Medulla oblongata (tissue), 1 donor: ENCODE measurements around the gene HMX3.

Experiments used
- DNase-seq: peaks from one replicate; pipeline ENCODE4 v3.0.0-alpha.2; 2015; ENCODE audit errors: extremely low spot score

HMX3 gene

DNA sequence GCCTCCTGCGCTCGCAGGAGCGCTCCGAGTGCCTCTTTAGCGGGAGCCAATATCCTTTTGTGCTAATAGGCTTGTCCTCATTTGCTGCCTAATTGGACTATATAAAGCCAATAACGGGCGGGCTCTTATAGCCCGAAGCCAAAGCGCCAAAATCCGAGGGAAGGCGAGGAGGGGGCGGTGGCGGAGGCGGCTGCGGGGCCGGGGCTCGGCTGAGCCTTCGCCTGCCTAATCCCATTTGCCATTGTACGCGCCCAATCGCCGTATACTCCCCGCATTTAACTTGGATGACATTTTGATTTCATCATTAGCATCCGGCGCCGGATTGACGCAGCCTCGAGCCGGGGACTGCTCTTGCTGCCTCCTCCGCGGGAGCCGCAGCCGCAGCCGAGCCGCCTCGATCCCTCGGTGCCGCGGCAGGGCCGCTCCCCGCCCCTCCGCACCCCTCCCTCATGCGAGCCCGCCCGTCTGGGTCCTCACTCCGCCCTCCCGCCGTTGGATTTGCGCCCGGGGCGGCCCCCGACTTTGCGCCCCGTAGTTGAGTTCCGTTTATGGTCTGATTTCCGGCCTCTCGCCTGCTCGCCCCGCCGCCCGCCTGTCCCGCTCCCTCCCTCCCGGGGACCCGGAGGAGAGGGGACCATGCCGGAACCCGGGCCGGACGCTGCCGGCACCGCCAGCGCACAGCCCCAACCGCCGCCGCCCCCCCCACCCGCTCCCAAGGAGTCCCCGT lies at the start of gene HMX3:
Gene HMX3, plus strand, starts transcription at position 556 of the 727 bp plus-strand sequence. Its CDS starts 81 bp downstream, at position 637.
- no peak for DNase-seq

DNA sequence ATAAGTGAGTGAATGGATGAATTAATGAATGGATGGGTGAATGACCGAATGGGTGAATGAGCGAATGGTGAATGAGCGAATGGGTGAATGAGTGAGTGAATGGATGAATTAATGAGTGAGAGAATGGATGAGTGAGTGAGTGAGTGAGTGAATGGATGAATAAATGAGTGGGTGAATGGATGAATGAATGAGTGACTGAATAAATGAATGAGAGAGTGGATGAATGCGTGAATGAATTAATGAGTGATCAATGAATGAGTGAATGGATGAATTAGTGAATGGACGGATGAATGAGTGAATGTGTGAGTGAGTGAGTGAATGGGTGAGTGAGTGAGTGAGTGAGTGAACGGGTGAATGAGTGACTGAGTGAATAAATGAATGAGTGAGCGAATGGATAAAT lies 49.5 kb upstream of the HMX3 start:
- no peak for DNase-seq

DNA sequence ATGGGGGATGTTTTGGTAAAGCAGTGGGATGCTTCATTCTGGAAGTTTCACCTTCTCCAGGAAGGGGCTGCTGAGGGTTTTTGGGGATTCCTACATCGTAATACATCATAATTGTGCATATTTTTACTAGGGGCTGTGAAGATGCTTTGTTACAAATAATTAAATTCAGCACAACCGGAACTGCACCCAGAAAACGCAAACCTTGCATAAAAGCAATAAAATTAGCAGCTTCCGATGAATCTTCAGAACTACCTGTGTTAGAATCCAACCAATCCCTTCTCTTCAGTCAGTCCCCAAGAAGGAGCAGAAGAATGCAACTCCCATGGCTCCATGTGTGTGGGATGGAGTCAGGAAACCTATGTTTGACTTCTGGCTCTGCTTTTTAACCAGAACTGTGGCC lies 48.4 kb upstream of the HMX3 start:
- DNase-seq: no peak

DNA sequence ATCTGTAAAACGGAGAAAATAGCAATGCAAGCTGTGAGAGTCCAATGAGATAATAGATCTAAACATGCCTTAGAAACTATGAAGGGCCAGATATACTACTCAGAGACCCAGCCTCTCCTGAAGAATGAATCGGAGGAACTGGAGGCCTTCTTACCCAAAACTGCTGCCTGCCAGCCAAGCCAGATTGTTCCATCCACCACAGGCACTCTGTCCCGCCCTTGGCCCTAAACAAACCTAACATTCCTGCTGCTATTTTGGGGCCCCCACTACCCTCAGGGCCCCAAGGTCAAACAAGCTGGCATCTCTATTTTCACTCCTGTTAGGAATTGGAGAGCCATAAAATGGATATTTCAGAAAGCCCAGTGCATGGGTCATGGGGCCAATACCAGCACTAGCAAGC lies 48.0 kb upstream of the HMX3 start:
- DNase-seq: no peak

DNA sequence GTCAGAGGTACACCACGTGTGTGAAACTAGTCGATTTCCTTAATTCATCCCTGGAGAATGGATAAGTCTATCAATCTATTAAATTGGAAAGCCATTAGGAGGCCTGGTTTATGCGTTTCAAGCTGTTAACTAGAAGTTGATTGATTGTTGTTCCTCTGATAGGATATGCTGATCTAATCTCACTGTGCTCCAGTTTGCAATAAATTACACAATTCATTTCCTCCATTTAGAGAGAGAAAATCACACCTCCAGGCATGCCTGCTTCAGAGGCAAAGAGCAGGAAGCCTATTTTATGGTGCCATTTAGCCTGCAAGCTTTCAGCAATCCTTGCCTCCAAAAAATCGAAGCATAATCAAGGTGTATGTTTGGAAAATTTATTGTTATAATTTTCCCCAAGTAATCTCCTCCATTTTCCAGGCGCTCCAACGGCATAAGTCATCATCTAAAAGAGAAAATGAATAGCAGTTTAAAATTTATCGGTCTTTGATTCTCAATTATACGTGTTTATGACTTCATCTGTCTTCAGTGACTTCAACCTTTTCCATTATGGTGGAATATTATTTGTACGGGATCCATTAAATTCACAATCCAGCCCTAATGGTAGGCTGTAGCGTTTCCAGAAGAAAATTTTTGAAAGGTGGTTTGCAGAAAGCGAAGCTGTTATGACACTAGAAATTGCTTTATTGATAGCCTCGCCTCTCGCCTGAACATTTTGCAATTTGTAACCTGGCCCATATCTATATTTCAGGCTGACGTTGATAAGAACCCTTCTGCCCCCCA lies 42.9 kb upstream of the HMX3 start:
- DNase-seq: no peak

DNA sequence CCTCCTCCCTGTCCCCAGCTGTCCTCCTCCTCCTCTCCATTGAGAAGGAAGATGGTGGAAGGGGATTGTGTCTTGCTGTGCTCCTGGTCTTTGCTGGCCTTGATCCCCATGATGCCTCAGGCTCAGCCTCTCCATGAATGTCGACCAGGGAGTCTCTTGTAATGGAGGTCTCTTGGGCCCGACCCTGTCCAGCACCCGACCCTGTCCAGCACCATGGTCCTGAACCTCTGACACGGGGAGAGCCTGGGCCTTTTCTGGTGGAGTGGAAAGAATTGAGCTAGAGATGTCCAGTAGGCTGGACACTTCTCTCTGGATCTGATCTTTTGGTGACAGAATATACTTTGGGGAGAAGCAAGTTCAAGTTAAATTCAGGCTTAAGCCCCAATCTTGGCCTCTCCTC lies 42.3 kb upstream of the HMX3 start:
- DNase-seq: no peak

DNA sequence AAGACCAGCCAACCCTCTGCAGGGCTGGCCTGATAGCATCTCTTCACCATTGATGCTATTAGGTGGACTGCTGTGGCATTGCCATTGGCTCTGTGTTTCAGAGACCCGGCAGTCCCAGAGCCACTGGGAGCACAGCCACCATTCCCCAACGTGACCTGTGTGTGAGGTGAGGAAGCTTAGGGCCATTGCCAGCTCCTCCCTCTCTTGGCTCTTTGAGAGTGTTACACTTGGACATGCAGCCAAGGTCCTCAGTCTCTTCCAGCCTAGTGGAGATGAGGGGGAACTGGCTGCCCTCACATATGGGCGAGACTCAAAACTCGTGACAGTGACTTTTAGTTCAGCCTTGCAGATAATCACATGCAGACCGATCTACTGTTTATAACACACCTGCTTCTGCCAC lies 39.3 kb upstream of the HMX3 start:
- peak; percentile 8 for DNase-seq

DNA sequence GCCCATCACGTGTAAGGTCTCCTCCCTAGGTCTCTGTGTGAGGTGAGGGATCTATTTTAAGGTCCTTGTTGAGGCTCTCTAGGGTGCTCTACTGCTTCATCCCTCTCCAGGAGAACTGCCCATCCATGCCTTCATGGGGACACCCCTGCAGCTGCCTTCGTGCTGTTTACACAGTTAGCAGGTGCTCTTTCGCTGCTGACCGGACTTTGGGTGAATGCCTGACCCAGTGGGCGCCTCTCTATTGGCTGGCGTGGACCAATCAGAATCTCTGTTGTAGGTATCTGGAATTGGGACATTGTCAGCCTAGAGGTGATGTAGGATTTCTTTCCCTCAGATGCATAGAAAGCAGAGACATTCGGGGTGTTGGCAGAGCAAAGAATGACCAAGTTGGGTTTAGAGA lies 38.7 kb upstream of the HMX3 start:
- DNase-seq: no peak

DNA sequence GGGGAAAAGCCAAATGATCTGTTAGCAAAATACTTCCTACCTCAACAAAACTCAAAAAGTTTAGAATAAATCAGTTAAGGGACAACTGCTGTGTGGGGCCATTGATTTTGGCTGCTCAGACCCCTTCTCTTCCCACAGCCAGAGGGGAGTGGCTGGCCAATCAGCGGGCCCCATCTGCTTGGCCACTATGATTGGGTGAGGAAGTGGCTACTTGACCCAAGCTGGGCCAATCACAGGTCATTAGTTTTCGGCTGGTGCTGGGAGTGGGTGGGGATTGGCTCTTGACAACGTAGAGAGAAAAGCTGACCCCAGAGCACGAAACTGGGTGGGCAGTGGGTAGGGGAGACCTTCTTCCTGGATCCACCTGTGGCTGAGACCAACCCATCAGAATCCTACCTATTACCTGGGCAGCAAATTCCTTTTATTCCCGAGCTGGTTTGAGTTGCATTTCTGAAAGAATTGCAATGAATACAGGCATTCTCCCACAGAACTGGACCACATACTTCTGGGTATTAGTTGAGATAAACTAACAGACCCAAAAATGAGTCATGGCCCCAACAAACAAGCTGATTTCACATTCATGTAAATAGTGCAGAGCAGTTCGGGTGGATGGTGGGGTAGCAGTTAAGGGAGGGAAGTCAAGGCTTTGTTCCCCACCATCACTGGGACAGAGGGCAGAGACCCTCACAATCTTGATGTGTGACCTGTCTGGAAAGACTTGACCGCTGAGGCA lies 35.6 kb upstream of the HMX3 start:
- DNase-seq: no peak

DNA sequence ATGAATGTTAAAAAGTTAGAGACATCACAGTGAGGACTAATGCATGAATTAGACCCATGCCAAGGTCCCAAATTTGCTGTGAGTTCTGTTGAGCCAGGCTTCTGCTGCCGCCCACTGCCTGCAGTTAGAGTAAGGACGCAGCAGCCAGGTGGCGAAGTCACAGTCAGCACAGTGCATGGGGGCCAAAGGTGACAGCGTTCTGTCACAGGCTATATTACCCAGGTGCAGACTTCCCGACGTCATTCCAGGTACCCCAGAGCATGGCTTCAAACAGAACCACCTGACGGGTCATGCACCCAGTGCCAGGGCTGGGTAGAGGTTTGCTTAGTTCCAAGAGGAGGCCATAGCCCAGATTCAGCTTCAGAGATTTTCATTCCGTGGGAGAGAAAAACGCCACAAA lies 33.9 kb upstream of the HMX3 start:
- DNase-seq: no peak

DNA sequence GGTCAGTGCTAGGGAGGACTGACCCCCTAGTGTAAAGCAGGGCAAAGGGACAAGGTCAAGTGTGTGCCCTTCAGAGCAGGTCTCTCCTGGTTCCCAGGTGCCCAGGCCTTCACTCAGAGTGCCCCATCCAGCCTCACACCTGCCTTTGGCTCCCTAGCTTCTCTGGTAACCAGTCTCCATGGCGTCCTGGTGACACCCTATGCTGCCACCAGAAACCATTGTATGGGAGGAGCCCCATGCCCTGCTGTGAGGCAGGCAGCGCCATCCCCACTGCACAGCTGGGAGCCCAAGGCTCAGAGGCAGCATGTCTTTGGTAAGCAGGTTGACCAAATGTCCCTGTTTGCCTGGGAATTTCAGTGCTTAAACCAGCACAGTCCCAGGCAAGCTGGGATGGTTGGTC lies 33.1 kb upstream of the HMX3 start:
- DNase-seq: no peak

DNA sequence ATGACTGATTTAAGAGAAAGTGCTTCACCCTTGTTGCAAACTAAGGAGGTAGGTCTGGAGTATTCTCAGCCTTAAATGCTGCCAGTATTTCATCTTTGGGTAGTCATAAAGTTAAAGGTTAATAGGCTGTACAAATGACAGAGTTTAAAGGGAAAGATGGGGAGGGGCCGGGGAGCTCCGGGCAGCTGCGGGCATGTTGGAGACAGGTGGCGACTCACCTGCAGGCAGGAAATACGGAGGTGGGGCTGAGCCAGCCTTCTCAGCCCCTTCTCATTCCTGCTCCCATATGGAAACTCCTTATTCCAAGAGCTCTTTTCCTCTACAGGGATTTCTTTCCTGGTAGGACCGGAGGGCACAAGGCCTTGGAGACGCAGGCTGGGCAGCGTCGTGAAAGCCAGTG lies 31.8 kb upstream of the HMX3 start:
- DNase-seq: no peak

DNA sequence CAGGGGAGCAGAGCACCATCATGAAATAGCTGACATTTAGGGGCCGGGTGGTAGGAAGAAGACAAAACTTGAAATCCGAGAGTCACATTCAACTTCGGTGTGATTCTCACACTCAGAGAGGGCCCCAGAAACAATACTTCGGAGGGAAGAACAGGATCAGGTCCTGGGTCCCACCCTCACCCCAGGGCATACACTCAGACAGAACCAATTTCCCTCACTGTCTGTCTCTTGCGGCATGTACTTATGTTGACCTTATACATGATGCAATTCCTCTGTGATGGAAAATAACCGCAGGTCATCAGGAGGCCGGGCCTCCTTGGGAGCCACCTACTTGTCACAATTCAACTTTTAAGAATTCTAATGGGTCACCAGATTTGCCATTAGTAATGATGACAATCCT lies 26.3 kb upstream of the HMX3 start:
- no peak for DNase-seq

DNA sequence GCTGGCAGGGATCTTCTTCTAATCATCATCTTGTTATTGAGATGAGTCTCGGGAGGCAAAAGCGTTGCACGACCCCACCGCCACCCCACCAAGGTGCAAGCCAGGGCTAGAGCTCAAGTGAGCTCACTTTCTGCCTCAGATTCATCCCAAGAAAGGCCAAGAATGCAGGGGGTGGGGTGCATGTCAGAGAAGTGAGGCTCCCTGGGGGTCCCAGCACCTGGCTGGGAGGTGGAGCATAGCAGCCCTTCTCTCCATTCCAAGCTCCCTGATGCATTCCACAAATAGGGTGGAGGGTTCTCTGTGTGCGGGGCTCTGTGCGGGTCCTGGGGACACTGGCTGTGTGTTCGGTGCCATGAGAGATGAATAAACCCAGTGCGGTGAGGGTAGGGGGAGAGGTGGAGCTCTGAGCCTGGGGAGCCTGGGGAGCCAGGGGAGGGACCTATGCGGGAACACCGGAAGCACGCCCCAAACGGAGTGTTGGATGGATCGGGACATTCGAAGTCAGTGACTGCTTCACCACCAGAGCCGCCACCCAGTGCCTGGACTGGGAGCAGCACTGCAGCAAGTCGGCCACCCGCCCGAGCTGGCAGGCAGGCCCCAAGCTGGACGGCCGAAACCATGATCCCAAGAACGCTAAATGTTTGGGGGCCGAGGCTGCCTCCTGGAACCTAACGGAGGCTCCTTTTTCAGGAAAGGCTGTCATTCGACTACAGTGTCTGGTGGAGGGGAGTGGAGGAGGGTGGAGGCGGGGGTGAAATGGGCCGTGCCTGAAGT lies 17.9 kb upstream of the HMX3 start:
- DNase-seq: no peak

DNA sequence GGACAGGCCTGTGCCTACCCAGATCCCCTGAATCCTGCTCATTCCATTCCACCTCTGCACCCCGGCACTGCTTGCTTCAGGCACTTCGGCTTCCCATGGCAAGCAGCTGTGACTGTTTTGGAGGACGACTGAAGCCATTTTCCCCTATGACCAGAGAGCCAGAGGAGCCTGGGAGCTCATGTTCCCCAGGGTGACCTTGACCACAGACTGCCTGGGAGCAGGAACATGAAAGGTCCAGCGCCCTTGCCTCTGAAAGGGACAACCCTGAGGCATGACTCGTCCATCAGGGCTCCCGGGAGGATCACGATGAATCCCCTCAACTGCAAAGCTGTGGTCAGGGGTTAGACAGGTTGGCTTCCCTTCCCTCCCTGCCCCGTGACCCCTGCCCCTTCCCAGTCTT lies 16.7 kb upstream of the HMX3 start:
- DNase-seq: no peak

DNA sequence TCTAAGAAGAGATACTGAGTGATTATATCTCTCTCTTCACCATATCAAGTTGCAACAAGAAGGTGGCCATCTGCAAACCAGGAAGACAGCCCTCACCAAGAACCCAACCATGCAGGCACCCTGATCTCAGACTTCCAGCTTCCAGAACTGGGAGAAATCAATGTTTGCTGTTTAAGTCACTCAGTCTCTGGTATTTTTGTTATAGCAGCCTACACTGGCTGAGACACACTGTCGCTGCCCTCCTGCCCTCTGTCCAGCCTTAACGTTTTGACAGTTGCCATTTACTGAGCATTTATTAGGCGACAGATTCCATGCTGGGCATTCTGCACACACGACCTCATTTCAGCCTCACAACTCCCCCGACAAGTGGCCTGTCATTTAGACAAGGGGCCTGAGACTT lies 9.5 kb upstream of the HMX3 start:
- no peak for DNase-seq

DNA sequence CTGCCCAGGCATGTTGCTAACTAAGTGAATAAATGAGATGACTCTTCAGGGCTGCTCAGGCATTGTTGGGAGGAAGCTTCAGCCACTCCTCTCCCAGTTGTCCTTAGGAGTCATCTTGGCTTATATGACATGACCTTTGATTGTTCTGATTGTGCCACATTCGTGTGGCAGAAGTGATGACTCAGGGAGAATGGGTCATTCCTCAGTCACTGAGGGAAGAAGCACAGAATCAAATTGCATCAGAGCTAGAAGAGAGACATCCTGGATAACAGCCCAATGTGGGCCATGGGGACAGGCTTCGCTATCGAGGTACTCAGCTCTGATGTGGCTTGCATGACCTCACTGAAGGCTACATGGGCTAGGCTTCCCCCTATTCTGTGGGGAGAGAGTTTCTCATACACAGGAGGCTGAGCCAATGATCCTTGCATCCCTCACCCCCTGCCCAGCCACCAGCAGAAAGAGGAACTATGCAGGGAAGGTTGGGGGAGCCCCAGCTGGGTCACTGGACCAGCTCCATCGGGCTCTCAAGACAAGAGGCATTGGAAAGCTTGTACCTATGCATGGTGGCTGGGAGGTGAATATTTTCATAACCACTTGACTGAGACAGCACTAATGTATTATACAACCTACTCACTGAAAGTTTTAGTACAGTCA lies 6.0 kb upstream of the HMX3 start:
- no peak for DNase-seq

DNA sequence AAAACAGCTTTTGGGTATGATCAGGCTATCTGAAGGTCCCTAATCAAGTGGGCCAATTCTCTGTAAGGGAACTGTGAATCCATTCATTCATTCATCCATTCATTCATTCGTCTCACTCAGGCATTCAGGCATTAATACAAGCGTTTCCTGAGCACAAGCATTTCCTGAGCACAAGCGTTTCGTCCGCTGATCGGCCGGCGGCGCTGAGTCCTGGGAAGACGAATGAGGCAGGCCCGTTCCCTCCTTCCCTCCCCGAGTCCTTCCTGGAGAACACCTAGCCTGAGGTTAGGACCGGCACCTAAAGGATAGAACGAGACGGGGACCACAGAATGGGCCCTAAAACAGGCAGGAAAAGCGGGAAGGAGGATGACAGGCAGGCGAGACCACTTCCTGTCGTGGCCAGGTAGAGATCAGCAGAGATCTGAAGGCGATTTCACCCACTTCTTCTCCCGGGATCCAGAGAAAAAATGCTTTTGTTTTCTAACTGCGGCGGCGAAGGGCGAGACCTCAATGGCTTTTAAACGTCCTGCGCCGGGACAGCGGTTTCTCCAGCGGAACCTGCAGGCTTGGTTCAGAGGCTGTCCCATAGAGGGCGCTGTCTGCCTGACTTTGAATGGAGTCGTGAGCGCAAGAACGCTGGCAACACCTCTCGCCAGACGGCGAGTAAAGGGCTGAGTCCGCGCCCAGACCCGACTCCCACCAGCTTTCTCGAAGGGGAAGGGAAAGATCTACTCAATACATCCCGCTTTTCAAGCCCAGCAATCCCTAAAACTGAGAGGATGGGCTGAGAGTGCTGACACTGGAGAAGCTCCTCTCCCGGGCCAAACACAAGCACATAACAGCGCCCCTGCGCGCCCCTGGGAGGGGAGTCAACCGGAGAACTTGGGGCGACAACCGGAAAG lies 2.9 kb upstream of the HMX3 start:
- DNase-seq: peak; percentile 90

DNA sequence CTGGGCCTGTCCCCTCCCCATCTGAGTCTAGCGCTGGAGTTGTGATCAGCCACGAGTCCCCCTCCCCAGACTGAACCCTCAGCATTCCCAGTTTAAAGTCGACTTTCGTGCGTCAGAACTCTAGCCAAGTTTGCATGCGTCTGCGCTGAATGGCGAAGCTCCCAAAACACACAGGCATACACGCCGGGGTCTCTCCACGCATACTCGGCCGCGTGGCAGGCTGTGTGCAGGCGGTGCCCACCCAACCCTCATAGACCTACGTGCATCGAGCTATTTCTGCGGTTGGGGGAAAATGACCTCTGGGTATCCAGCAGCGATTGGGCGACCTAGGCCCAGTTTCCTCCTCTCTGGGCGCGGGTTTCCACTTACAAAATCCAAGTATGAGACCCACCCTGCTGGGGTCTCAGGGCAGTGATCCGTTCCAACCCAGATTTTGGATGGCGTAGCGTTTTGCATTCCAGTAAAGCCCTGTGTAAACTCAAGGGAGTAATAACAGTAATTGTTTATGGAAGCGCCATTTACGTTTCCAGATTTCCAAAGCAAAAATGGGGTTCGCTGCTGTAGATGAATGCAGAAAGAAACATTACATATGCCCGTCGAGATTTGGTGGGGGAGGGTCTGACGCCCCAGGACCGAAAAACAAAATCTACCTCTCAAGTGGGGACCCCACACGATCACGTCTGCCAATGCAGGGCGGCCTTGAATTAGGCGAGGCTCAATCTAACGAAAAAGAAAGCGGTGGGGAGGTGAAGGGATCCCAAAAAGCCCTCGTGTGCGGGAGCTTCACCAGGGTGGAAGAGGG lies 2.0 kb upstream of the HMX3 start:
- no peak for DNase-seq
